ENCODE data around the gene S100A14.

S100A14 gene

DNA sequence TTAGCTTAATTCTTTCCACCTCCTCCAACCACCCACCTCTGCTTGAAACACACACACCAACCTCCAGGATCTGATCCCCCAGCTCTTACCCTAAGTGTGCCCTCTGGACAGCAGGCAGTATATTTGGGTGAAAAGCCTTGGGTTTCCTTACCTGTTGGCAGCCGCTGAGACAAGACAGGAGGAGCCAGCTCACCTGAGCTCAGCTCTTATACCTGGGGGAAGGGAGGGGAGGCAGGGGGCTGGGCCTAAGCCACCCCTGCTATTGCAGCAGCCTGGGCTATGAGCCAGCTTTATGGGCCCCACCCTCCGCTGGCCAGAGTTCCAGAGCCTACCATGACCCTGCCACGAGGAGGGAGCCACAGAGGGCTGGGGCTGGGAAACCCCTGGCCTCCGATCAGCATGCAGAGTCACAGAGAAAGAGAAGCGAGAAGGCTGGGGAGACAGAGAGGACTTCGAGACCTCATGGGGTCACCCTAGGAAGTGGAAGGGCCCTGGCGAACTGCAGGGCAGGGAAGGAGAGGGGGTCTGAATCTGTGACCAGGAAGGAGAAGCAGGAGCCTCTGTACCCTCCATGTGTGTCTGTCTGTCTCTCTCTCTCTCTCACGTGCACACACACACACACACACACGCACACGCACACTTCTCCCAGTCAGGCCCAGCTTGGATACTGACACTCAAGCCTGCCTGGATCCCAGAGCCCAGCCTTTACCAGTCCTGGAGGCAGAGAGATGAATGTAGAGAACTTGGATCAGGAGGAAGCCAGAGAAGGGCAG is at the start of gene S100A14:
Gene S100A14, minus strand, starts transcription at position 182 of the 773 bp plus-strand sequence. CDS start 467 bp downstream, outside the sequence.
- TF ChIP-seq, protein P1, sequence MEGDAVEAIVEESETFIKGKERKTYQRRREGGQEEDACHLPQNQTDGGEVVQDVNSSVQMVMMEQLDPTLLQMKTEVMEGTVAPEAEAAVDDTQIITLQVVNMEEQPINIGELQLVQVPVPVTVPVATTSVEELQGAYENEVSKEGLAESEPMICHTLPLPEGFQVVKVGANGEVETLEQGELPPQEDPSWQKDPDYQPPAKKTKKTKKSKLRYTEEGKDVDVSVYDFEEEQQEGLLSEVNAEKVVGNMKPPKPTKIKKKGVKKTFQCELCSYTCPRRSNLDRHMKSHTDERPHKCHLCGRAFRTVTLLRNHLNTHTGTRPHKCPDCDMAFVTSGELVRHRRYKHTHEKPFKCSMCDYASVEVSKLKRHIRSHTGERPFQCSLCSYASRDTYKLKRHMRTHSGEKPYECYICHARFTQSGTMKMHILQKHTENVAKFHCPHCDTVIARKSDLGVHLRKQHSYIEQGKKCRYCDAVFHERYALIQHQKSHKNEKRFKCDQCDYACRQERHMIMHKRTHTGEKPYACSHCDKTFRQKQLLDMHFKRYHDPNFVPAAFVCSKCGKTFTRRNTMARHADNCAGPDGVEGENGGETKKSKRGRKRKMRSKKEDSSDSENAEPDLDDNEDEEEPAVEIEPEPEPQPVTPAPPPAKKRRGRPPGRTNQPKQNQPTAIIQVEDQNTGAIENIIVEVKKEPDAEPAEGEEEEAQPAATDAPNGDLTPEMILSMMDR (IDR thresholded peaks at IDR 0.05; ENCODE audit: insufficient read depth, low read depth, low read length, missing control alignments), result no peak
- DNase-seq (ENCODE audit: low read depth), result no peak
- no peak within 1 kb of the TSS for H3K4me3 ChIP-seq (ENCODE audit: low read depth, low read length)

DNA sequence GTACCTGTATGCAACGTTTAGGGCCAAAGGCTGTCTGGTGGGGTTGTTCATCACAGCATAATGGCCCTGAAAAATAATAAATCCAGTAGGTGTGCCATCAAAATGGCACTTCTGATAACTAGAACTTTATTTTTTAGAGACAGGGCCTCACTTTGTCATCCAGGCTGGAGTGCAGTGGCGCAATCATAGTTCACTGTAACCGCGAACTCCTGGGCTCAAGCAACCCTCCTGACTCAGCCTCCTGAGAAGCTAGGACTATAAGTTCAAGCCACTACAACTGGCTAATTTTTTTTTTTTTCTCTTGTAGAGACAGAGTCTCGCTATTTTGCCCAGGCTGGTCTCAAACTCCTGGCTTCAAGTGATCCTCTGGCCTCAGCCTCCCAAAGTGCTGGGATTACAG is 47.1 kb upstream of the S100A14 start:
- TF ChIP-seq, protein P1 (IDR thresholded peaks at IDR 0.05; ENCODE audit: insufficient read depth, low read depth, low read length, missing control alignments), result no peak
- DNase-seq (ENCODE audit: low read depth), result no peak
- no peak overlapping the region for H3K4me3 ChIP-seq (ENCODE audit: low read depth, low read length)

DNA sequence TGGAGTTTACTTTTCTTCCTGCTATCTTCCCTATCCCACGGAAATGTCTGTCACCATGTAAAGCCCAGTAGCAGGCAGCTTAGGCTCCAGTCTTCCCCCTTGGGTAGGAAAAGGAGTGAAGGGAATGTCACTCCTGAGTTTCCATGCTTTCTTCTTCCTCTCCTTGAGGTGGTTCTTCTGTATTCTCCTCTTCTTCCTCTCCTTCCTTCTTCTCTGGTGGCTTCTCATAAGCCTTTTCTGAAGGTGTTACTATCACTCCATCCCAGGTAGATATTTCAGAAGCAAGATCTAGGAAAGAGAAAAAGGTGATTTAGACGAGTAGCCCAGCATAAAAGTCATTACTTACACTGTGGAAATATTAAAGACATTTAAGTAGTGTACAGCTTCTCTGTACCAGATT is 46.1 kb upstream of the S100A14 start:
- TF ChIP-seq, protein P1 (IDR thresholded peaks at IDR 0.05; ENCODE audit: insufficient read depth, low read depth, low read length, missing control alignments), result no peak
- DNase-seq (ENCODE audit: low read depth), result no peak
- H3K4me3 ChIP-seq (ENCODE audit: low read depth, low read length), result no peak overlapping the region

DNA sequence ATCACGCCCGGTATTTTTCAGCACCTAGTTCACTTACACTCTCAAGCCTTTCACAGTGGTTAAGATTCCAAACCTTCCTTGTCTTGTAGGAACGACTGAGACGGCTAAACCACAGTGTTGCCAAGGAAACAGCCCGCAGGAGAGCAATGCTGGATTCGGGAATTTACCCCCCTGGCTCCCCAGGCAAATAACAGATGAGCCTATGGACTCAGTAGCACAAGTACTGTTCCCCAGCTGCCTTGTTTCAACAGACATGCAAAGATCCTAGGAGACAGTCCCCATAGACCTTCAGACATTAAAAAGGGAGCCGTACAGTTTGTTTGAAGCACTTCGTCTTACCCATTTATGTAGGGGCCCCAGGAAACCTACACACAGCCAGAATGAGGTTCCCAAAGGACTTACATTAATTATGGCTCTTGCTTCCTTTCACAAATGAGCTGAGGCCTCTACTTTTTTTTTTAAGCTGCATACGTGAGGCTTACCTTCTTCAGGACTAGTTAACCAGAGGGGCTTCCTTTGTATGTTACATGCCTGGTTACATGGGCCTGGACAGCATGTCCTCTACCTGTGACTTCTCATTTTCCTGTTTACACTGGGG is 45.1 kb upstream of the S100A14 start:
- H3K4me3 ChIP-seq (ENCODE audit: low read depth, low read length), result no peak overlapping the region
- peak; percentile 18 for DNase-seq (ENCODE audit: low read depth)
- TF ChIP-seq, protein P1 (IDR thresholded peaks at IDR 0.05; ENCODE audit: insufficient read depth, low read depth, low read length, missing control alignments), result no peak

DNA sequence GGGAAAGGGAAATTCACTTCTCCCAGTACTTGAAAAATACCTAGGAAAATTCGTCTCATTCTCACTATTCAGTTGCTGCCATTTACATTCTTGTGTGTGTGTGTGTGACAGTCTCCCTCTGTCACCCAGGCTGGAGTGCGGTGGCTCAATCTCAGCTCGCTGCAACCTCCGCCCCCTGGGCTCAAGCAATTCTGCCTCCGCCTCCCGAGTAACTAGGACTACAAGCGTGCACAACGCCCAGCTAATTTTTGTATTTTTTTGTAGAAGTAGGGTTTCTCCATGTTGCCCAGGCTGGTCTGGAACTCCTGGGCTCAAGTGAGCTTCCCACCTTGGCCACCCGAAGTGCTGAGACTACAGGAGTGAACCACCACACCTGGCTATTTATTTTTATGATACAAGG is 43.5 kb upstream of the S100A14 start:
- TF ChIP-seq, protein P1 (IDR thresholded peaks at IDR 0.05; ENCODE audit: insufficient read depth, low read depth, low read length, missing control alignments), result no peak
- peak overlapping the region; percentile 76 for H3K4me3 ChIP-seq (ENCODE audit: low read depth, low read length)
- no peak for DNase-seq (ENCODE audit: low read depth)

DNA sequence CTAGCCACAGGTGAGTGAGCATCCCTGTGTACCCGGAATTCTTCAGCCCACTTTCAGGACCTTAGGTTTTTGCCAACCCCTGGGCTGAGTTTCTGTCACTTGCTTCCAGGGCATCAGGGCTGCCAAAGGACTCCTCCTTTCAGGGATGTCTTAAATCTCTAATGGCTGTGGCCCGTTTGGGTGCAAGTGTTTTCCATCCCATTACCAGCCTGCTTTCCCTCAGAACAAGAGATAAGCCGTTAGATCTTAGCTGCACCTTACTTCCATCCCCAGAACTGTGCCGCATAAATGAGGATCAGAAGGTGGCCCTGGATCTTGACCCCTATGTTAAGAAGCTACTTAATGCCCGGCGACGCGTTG is 43.0 kb upstream of the S100A14 start:
- H3K4me3 ChIP-seq (ENCODE audit: low read depth, low read length), result peak overlapping the region; percentile 76
- no peak for DNase-seq (ENCODE audit: low read depth)
- TF ChIP-seq, protein P1 (IDR thresholded peaks at IDR 0.05; ENCODE audit: insufficient read depth, low read depth, low read length, missing control alignments), result no peak

All from GM12865 (cell line).